Liver (tissue), 9 donors: ENCODE measurements around the gene ARIH1. TPM values are rescaled to one million over a fixed set of nuclear protein-coding genes. Genes with fewer than 3 reads are reported as not detected.

Source experiments
- DNase-seq: peaks from one replicate; pipeline ENCODE4 v3.0.0-alpha.2; 2017; ENCODE audit warnings: low spot score
- H3K27ac ChIP-seq, 2 donors: one replicate each; pipeline ENCODE4 v1.7.0; 2013; ENCODE audit warnings: inconsistent platforms in 2 of 2, low read length in 2 of 2, control low read depth in 1 of 2, low read depth in 1 of 2, mild to moderate bottlenecking in 1 of 2
- H3K27me3 ChIP-seq, 4 donors: one replicate each; pipeline versions ENCODE4 v1.6.1 to v1.7.0; 2013; ENCODE audit warnings: low read length in 3 of 4, inconsistent platforms in 1 of 4, mild to moderate bottlenecking in 1 of 4, moderate library complexity in 1 of 4; ENCODE audit not compliant: control insufficient read depth in 4 of 4, insufficient read depth in 4 of 4
- H3K36me3 ChIP-seq, 4 donors: one replicate each; pipeline versions ENCODE4 v1.6.1 to v1.7.0; 2013; ENCODE audit warnings: low read length in 3 of 4, mild to moderate bottlenecking in 3 of 4, low read depth in 1 of 4, moderate library complexity in 1 of 4; ENCODE audit not compliant: control insufficient read depth in 4 of 4, insufficient read depth in 3 of 4
- H3K4me1 ChIP-seq, 4 donors: one replicate each; pipeline versions ENCODE4 v1.6.1 to v1.7.0; 2013; ENCODE audit warnings: low read length in 3 of 4, mild to moderate bottlenecking in 3 of 4, moderate library complexity in 1 of 4; ENCODE audit not compliant: control insufficient read depth in 4 of 4, insufficient read depth in 4 of 4
- H3K4me3 ChIP-seq, 3 donors: one replicate each; pipeline versions ENCODE4 v1.6.1 to v1.7.0; 2013; ENCODE audit warnings: low read length in 3 of 3, control low read depth in 1 of 3, low read depth in 1 of 3, mild to moderate bottlenecking in 1 of 3
- H3K9ac ChIP-seq, 2 donors: one replicate each; pipeline ENCODE4 v1.7.0; 2013; ENCODE audit warnings: low read length in 2 of 2, mild to moderate bottlenecking in 2 of 2, moderate library complexity in 2 of 2, control low read depth in 1 of 2, low read depth in 1 of 2
- H3K9me3 ChIP-seq, 4 donors: one replicate each; pipeline versions ENCODE4 v1.6.1 to v1.7.0; 2013; ENCODE audit warnings: low read length in 3 of 4; ENCODE audit not compliant: control insufficient read depth in 4 of 4
- ATF3 ChIP-seq: IDR thresholded peaks from 2 replicates; pipeline ENCODE4 v1.6.1; 2016; ENCODE audit warnings: antibody characterized with exemption
- CTCF ChIP-seq: fragments of 150-350 bp; IDR thresholded peaks from 2 replicates; pipeline ENCODE4 v1.5.1; 2017; ENCODE audit warnings: improper control_type of control experiment, low read depth, low read length; ENCODE audit not compliant: missing input control
- EGR1 ChIP-seq, 2 donors: IDR thresholded peaks; 2 replicates each; pipeline ENCODE4 v1.6.1; 2016 to 2018; ENCODE audit warnings: antibody characterized with exemption in 2 of 2, low read depth in 2 of 2
- FOXA1 ChIP-seq: IDR thresholded peaks from 2 replicates; pipeline ENCODE4 v1.6.1; 2016; ENCODE audit warnings: antibody characterized with exemption
- GABPA ChIP-seq, 2 donors: IDR thresholded peaks in 1 of 2; conservative IDR thresholded peaks in 1 of 2; 2 replicates each; pipeline ENCODE4 v1.6.1; 2016; ENCODE audit warnings: antibody characterized with exemption in 2 of 2, mild to moderate bottlenecking in 1 of 2, moderate library complexity in 1 of 2
- HNF4A ChIP-seq, 2 donors: conservative IDR thresholded peaks; 2 replicates each; pipeline ENCODE4 v1.6.1; 2016; ENCODE audit warnings: antibody characterized with exemption in 2 of 2, mild to moderate bottlenecking in 2 of 2
- HNF4G ChIP-seq: IDR thresholded peaks from 2 replicates; pipeline ENCODE4 v1.6.1; 2016; ENCODE audit warnings: antibody characterized with exemption
- JUND ChIP-seq, 2 donors: IDR thresholded peaks; 2 replicates each; pipeline ENCODE4 v1.6.1; 2016; ENCODE audit warnings: antibody characterized with exemption in 2 of 2
- MAX ChIP-seq: IDR thresholded peaks from 2 replicates; pipeline ENCODE4 v1.6.1; 2016; ENCODE audit warnings: antibody characterized with exemption
- NR2F2 ChIP-seq: IDR thresholded peaks from 2 replicates; pipeline ENCODE4 v1.6.1; 2016; ENCODE audit warnings: antibody characterized with exemption
- RAD21 ChIP-seq, 2 donors: IDR thresholded peaks; 2 replicates each; pipeline ENCODE4 v1.6.1; 2016; ENCODE audit warnings: antibody characterized with exemption in 2 of 2, mild to moderate bottlenecking in 2 of 2
- REST ChIP-seq: IDR thresholded peaks from 2 replicates; pipeline ENCODE4 v1.6.1; 2016; ENCODE audit warnings: antibody characterized with exemption, mild to moderate bottlenecking
- RXRA ChIP-seq, 2 donors: IDR thresholded peaks; 2 replicates each; pipeline ENCODE4 v1.6.1; 2017 to 2018; ENCODE audit warnings: antibody characterized with exemption in 2 of 2, mild to moderate bottlenecking in 1 of 2
- SP1 ChIP-seq: IDR thresholded peaks from 2 replicates; pipeline ENCODE4 v1.6.1; 2018; ENCODE audit warnings: antibody characterized with exemption, mild to moderate bottlenecking
- TAF1 ChIP-seq: conservative IDR thresholded peaks from 2 replicates; pipeline ENCODE4 v1.6.1; 2016; ENCODE audit warnings: antibody characterized with exemption, mild to moderate bottlenecking
- YY1 ChIP-seq: IDR thresholded peaks from 2 replicates; pipeline ENCODE4 v1.6.1; 2016; ENCODE audit warnings: antibody characterized with exemption, mild to moderate bottlenecking
- ZBTB33 ChIP-seq: IDR thresholded peaks from 2 replicates; pipeline ENCODE4 v1.6.1; 2016; ENCODE audit warnings: antibody characterized with exemption
- WGBS: extraction: QIAGEN DNeasy Blood & Tissue Kit; methylation state at CpG from one replicate; pipeline ENCODE4 v1.1.7; 2013; 5-methylcytosine and 5-hydroxymethylcytosine counted together
- polyA plus RNA-seq, 2 donors: library from polyadenylated mRNA; stranded (reverse) in 1 of 2; unstranded in 1 of 2; fragments of 200-250 nt in 1 of 2; fragments of >200 nt in 1 of 2; fragmentation: Nextera tagmentation in 1 of 2; extraction: Ambion mirVana in 1 of 2; gene quantifications; one replicate each; pipeline versions ENCODE4 v1.2.1 to v1.2.3, GENCODE V29; 2013 to 2015
- total RNA-seq, 2 donors: library from RNA; depleted of rRNA; stranded (reverse); fragments of >200 nt; gene quantifications; one replicate each; pipeline ENCODE4 v1.2.3, GENCODE V29; 2014
- donor health status: healthy.
- donor health status: healthy.
- donor health status: healthy.
- donor health status: healthy.
- donor health status: healthy.

ARIH1 gene
- total and polyA plus RNA-seq, 4 donors: 10.8 to 23.8 (median 18.8) TPM

GRCh38 chr15:72482275-72482674 is 8.1 kb downstream of the ARIH1 start:
- no peak overlapping the region for H3K9ac ChIP-seq
- no peak overlapping the region for H3K27ac ChIP-seq
- H3K27me3 ChIP-seq: no peaks in the 10 kb centered on the region
- peaks cover 3 to 8% (median 4%) of the 10 kb centered on the region in 4 donors for H3K4me1 ChIP-seq
- peaks cover 0 to 5% (median 0%) of the 10 kb centered on the region in 4 donors for H3K36me3 ChIP-seq
- H3K9me3 ChIP-seq: no peaks in the 10 kb centered on the region
- DNase-seq: no peak
- TF ChIP-seq CTCF: no peak
- TF ChIP-seq YY1: no peak
- TF ChIP-seq RAD21 (IDR thresholded peaks at IDR 0.05): no peak
- TF ChIP-seq JUND (IDR thresholded peaks at IDR 0.05): no peak
- TF ChIP-seq ZBTB33: no peak
- TF ChIP-seq ATF3: no peak
- TF ChIP-seq GABPA (IDR thresholded peaks at IDR 0.05 in 1 of 2, conservative IDR thresholded peaks at IDR 0.05 in 1 of 2): no peak
- no peak for TF ChIP-seq FOXA1
- H3K4me3 ChIP-seq: no peak overlapping the region

- Histone ChIP-seq H3K27ac (no peak overlapping the region), H3K4me1 (peaks cover 5 to 12% (median 6%) of the 10 kb centered on the region in 4 donors), H3K9me3 (no peaks in the 10 kb centered on the region), H3K4me3 (no peak overlapping the region), H3K36me3 (peaks cover 0 to 5% (median 0%) of the 10 kb centered on the region in 4 donors), H3K9ac (no peak overlapping the region), H3K27me3 (no peaks in the 10 kb centered on the region)
- 93% methylated on average over 6 of the region's 6 CpGs for WGBS
- TF ChIP-seq CTCF: no peak
- no peak for TF ChIP-seq TAF1
- no peak for TF ChIP-seq NR2F2
- TF ChIP-seq YY1: no peak
- TF ChIP-seq HNF4G: no peak
- TF ChIP-seq RXRA (IDR thresholded peaks at IDR 0.05): no peak
- no peak for TF ChIP-seq SP1
- TF ChIP-seq REST: no peak
- TF ChIP-seq HNF4A (conservative IDR thresholded peaks at IDR 0.05): no peak
- no peak for TF ChIP-seq GABPA (IDR thresholded peaks at IDR 0.05 in 1 of 2, conservative IDR thresholded peaks at IDR 0.05 in 1 of 2)
- TF ChIP-seq MAX: no peak
- TF ChIP-seq EGR1 (IDR thresholded peaks at IDR 0.05; ENCODE audit: low read depth in 2 of 2): no peak
- no peak for TF ChIP-seq FOXA1
- TF ChIP-seq RAD21 (IDR thresholded peaks at IDR 0.05): no peak
- DNase-seq: no peak
Observed at GRCh38 chr15:72483279-72483678, 9.1 kb downstream of the ARIH1 start.
